ENCODE results near the gene SLC39A2. TPM values are rescaled to one million over a fixed set of nuclear protein-coding genes. Genes with fewer than 3 reads are reported as not detected.

The SLC39A2 gene
- total RNA-seq, 1 donor from 2014 or later, result 0.25 TPM

GRCh38 chr14:20996521-20996920 lies 2.6 kb upstream of the SLC39A2 start:
- DNase-seq (ENCODE audit: low read depth), result no peak
- H3K27me3 ChIP-seq (ENCODE audit: control insufficient read depth, insufficient read depth, low read length), result no peaks in the 10 kb centered on the region
- no peak for TF ChIP-seq CTCF (IDR thresholded peaks at IDR 0.05; ENCODE audit: insufficient read depth, low read length, poor library complexity, severe bottlenecking)
- no peak overlapping the region for H3K4me3 ChIP-seq (ENCODE audit: low read depth, low read length)
- peaks cover 8% of the 10 kb centered on the region for H3K36me3 ChIP-seq (ENCODE audit: control insufficient read depth, insufficient read depth, low read length)

- no peak for TF ChIP-seq CTCF (IDR thresholded peaks at IDR 0.05; ENCODE audit: insufficient read depth, low read length, poor library complexity, severe bottlenecking)
- no peak for DNase-seq (ENCODE audit: low read depth)
- H3K4me3 ChIP-seq (ENCODE audit: low read depth, low read length), result no peak overlapping the region
- peaks cover 6% of the 10 kb centered on the region for H3K36me3 ChIP-seq (ENCODE audit: control insufficient read depth, insufficient read depth, low read length)
- no peaks in the 10 kb centered on the region for H3K27me3 ChIP-seq (ENCODE audit: control insufficient read depth, insufficient read depth, low read length)
Observed at GRCh38 chr14:20997115-20997514, 2.0 kb upstream of the SLC39A2 start.

GRCh38 chr14:20997564-20997963 lies 1.5 kb upstream of the SLC39A2 start:
- DNase-seq (ENCODE audit: low read depth), result no peak
- peaks cover 4% of the 10 kb centered on the region for H3K36me3 ChIP-seq (ENCODE audit: control insufficient read depth, insufficient read depth, low read length)
- H3K4me3 ChIP-seq (ENCODE audit: low read depth, low read length), result no peak overlapping the region
- no peaks in the 10 kb centered on the region for H3K27me3 ChIP-seq (ENCODE audit: control insufficient read depth, insufficient read depth, low read length)
- no peak for TF ChIP-seq CTCF (IDR thresholded peaks at IDR 0.05; ENCODE audit: insufficient read depth, low read length, poor library complexity, severe bottlenecking)

GRCh38 chr14:20998139-20998538 lies 954 bp upstream of the SLC39A2 start:
- Histone ChIP-seq H3K4me3 (ENCODE audit: low read depth, low read length) (no peak overlapping the region), H3K27me3 (ENCODE audit: control insufficient read depth, insufficient read depth, low read length) (no peaks in the 10 kb centered on the region), H3K36me3 (ENCODE audit: control insufficient read depth, insufficient read depth, low read length) (peaks cover 4% of the 10 kb centered on the region)
- DNase-seq (ENCODE audit: low read depth), result no peak
- TF ChIP-seq CTCF (IDR thresholded peaks at IDR 0.05; ENCODE audit: insufficient read depth, low read length, poor library complexity, severe bottlenecking), result no peak

- no peak for TF ChIP-seq CTCF (IDR thresholded peaks at IDR 0.05; ENCODE audit: insufficient read depth, low read length, poor library complexity, severe bottlenecking)
- no peak for DNase-seq (ENCODE audit: low read depth)
- peaks cover 4% of the 10 kb centered on the region for H3K36me3 ChIP-seq (ENCODE audit: control insufficient read depth, insufficient read depth, low read length)
- no peaks in the 10 kb centered on the region for H3K27me3 ChIP-seq (ENCODE audit: control insufficient read depth, insufficient read depth, low read length)
- H3K4me3 ChIP-seq (ENCODE audit: low read depth, low read length), result no peak overlapping the region
Observed at GRCh38 chr14:20999591-20999990, 498 bp downstream of the SLC39A2 start.

- no peak overlapping the region for H3K4me3 ChIP-seq (ENCODE audit: low read depth, low read length)
- DNase-seq (ENCODE audit: low read depth), result no peak
- no peaks in the 10 kb centered on the region for H3K27me3 ChIP-seq (ENCODE audit: control insufficient read depth, insufficient read depth, low read length)
- H3K36me3 ChIP-seq (ENCODE audit: control insufficient read depth, insufficient read depth, low read length), result peaks cover 2% of the 10 kb centered on the region
- TF ChIP-seq CTCF (IDR thresholded peaks at IDR 0.05; ENCODE audit: insufficient read depth, low read length, poor library complexity, severe bottlenecking), result no peak
Observed at GRCh38 chr14:21001218-21001617, 2.1 kb downstream of the SLC39A2 start.
